Measurements from ENCODE around the gene SLMAP.

GRCh38 chr3:57833763-57834162, 77.7 kb downstream of the SLMAP start:
- TF ChIP-seq POLR2A (IDR thresholded peaks at IDR 0.05; ENCODE audit: low read depth, low read length) = no peak
- TF ChIP-seq POLR2AphosphoS5 (IDR thresholded peaks at IDR 0.05; ENCODE audit: low read depth, low read length) = no peak
